GM12878 (cell line): ENCODE measurements around the gene FLNC. TPM values are rescaled to one million over a fixed set of nuclear protein-coding genes. Genes with fewer than 3 reads are reported as not detected.
A peak's percentile ranks its signal among the peaks of the same experiment; 100 is the strongest.

Experiments
- ATAC-seq: fragments of 200-7000 bp; cut with Tn5 transposase; 3 replicates; pipeline ENCODE4 v1.9.1; 2020; ENCODE audit warnings: mild to moderate bottlenecking, moderate library complexity
- BruUV-seq: library from RNA; stranded (reverse); fragments of 400-500 nt; replicated peaks from 2 replicates; lab custom pipeline; 2021; lab: Mats Ljungman, UMichigan
- CTCF ChIA-PET: fragments of 300-600 bp; sonication (Branson Sonifier 250); formaldehyde crosslinking; extraction: SDS; loops from one replicate; lab custom pipeline; 2021; ENCODE audit warnings: inconsistent platforms; lab: Yijun Ruan, JAX
- POLR2A ChIA-PET: fragments of 350-600 bp; formaldehyde crosslinking; extraction: SDS; loops from one replicate; lab custom pipeline; 2021; ENCODE audit warnings: inconsistent platforms; lab: Charles Lee
- RAD21 ChIA-PET: fragments of 300-600 bp; sonication (Branson Sonifier 250); formaldehyde crosslinking; loops from one replicate; lab custom pipeline; 2023; ENCODE audit warnings: antibody characterized with exemption; ENCODE audit not compliant: unreplicated experiment; lab: Charles Lee
- SMC1A ChIA-PET: fragments of 300-600 bp; sonication (Branson Sonifier 250); formaldehyde crosslinking; loops from one replicate; lab custom pipeline; 2023; ENCODE audit not compliant: unreplicated experiment, uncharacterized antibody; lab: Charles Lee
- DNase-seq: peaks from one replicate; pipeline ENCODE4 v3.0.0-alpha.2; 2011; ENCODE audit warnings: low read depth, low spot score
- FAIRE-seq: peaks from 3 replicates; lab custom pipeline; 2011; peaks lifted over from hg19 to GRCh38; lab: Jason Lieb, UNC
- H2AFZ ChIP-seq: 2 replicates; pipeline ENCODE4 v1.6.0; 2011; ENCODE audit warnings: low read depth, low read length, control low read depth; ENCODE audit not compliant: control insufficient read depth
- H3K27ac ChIP-seq: 2 replicates; pipeline ENCODE4 v1.5.1; 2011; ENCODE audit warnings: control low read depth; ENCODE audit not compliant: control insufficient read depth, insufficient read depth
- H3K27me3 ChIP-seq, 2 experiments: replicated peaks in 1 of 2; 2 replicates each; pipeline versions ENCODE4 v1.6.0 to v1.6.1; 2011; ENCODE audit warnings: low read length in 1 of 2; ENCODE audit not compliant: control insufficient read depth in 2 of 2, insufficient read depth in 2 of 2
- H3K36me3 ChIP-seq, 2 experiments: 2 replicates each; pipeline ENCODE4 v1.5.1; 2011; ENCODE audit warnings: low read length in 1 of 2; ENCODE audit not compliant: control insufficient read depth in 2 of 2, insufficient read depth in 2 of 2
- H3K4me1 ChIP-seq: 2 replicates; pipeline ENCODE4 v1.6.1; 2011; ENCODE audit warnings: mild to moderate bottlenecking, low read length, moderate library complexity, mixed read lengths; ENCODE audit not compliant: control insufficient read depth, insufficient read depth
- H3K4me2 ChIP-seq: 2 replicates; pipeline ENCODE4 v1.6.0; 2011; ENCODE audit warnings: control low read depth; ENCODE audit not compliant: control insufficient read depth, insufficient read depth
- H3K4me3 ChIP-seq: fragments of 200-600 bp; sonication (generic); 2 replicates; pipeline ENCODE4 v1.5.1; 2016
- H3K79me2 ChIP-seq: 2 replicates; pipeline ENCODE4 v1.6.0; 2011; ENCODE audit warnings: low read length; ENCODE audit not compliant: control insufficient read depth, insufficient read depth
- H3K9ac ChIP-seq: 2 replicates; pipeline ENCODE4 v1.8.0; 2011; ENCODE audit warnings: low read length, control low read depth, mixed read lengths; ENCODE audit not compliant: control insufficient read depth, insufficient read depth
- H3K9me3 ChIP-seq: replicated peaks from 3 replicates; pipeline ENCODE4 v1.5.1; 2011; ENCODE audit warnings: mild to moderate bottlenecking, low read length; ENCODE audit not compliant: control insufficient read depth, insufficient read depth
- H4K20me1 ChIP-seq: 2 replicates; pipeline ENCODE4 v1.6.0; 2011; ENCODE audit not compliant: control insufficient read depth, insufficient read depth
- CBX5 ChIP-seq: sonication (generic); IDR thresholded peaks from 2 replicates; pipeline ENCODE4 v1.6.1; 2016; ENCODE audit warnings: low read depth, moderate library complexity, mild to moderate bottlenecking, inconsistent platforms
- EED ChIP-seq: sonication (generic); IDR thresholded peaks from 2 replicates; pipeline ENCODE4 v1.6.1; 2016; ENCODE audit warnings: antibody characterized with exemption, low read depth
- FOS ChIP-seq: IDR thresholded peaks from 3 replicates; pipeline ENCODE4 v1.6.1; 2011; ENCODE audit warnings: borderline replicate concordance; ENCODE audit not compliant: insufficient read length; ENCODE audit errors: extremely low read depth
- FOXM1 ChIP-seq: IDR thresholded peaks from 2 replicates; pipeline ENCODE4 v1.6.1; 2012; ENCODE audit warnings: low read depth, mild to moderate bottlenecking, inconsistent platforms, low read length, moderate library complexity
- JUNB ChIP-seq: IDR thresholded peaks from 2 replicates; pipeline ENCODE4 v1.6.1; 2016; ENCODE audit warnings: antibody characterized with exemption, mild to moderate bottlenecking
- KAT2A ChIP-seq: conservative IDR thresholded peaks from 2 replicates; pipeline ENCODE4 v1.6.1; 2011; ENCODE audit warnings: low read depth, low read length; ENCODE audit not compliant: control insufficient read depth
- MEF2B ChIP-seq: fragments of 450-650 bp; IDR thresholded peaks from 2 replicates; pipeline ENCODE4 v1.6.1; 2018; ENCODE audit warnings: mild to moderate bottlenecking, moderate library complexity; ENCODE audit not compliant: partially characterized antibody, poor library complexity, severe bottlenecking
- NFIC ChIP-seq: IDR thresholded peaks from 2 replicates; pipeline ENCODE4 v1.6.1; 2012; ENCODE audit warnings: low read depth, mild to moderate bottlenecking, inconsistent platforms, low read length, moderate library complexity
- RFX5 ChIP-seq: IDR thresholded peaks from 2 replicates; pipeline ENCODE4 v1.6.1; 2011; ENCODE audit warnings: low read depth, low read length, improper control_type of control experiment
- RUNX3 ChIP-seq: IDR thresholded peaks from 2 replicates; pipeline ENCODE4 v1.6.1; 2012; ENCODE audit warnings: low read length, inconsistent platforms
- SPI1 ChIP-seq: IDR thresholded peaks from 2 replicates; pipeline ENCODE4 v1.6.1; 2011; ENCODE audit warnings: low read depth, mild to moderate bottlenecking, low read length, moderate library complexity, borderline replicate concordance; ENCODE audit not compliant: insufficient read depth
- WGBS: methylation state at CpG from one replicate; pipeline ENCODE4 v1.1.6; 2016; ENCODE audit warnings: low lambda C conversion rate; ENCODE audit not compliant: insufficient replicate concordance, insufficient coverage; ENCODE audit errors: missing lambda C conversion rate; 5-methylcytosine and 5-hydroxymethylcytosine counted together
- in situ Hi-C: fragments of 300-500 bp; cut with MboI; formaldehyde crosslinking; loops from 9 replicates; pipeline ENCODE4 v1.14.3; 2018; ENCODE audit warnings: mixed read lengths
- intact Hi-C: fragments of 100-400 bp; cut with micrococcal nuclease; formaldehyde crosslinking; loops from one replicate; pipeline ENCODE4 v1.14.2; 2022; ENCODE audit not compliant: unreplicated experiment
- polyA plus RNA-seq, 11 experiments: library from polyadenylated mRNA; depleted of rRNA in 4 of 11; unstranded in 6 of 11; stranded (reverse) in 5 of 11; fragments of >200 nt; fragmentation: Nextera tagmentation in 4 of 11; fragmentation: Illumina TruSeq in 1 of 11; extraction: Ambion mirVana in 4 of 11; extraction: Trizol in 1 of 11; gene quantifications; 1 replicate in 1 of 11; 2 replicates in 10 of 11; pipeline versions ENCODE4 v1.2.1 to v1.2.3, GENCODE V29; 2011 to 2016; ENCODE audit warnings: inconsistent platforms in 2 of 11, missing spikeins in 2 of 11, low read depth in 1 of 11
- total RNA-seq, 4 experiments: library from RNA; depleted of rRNA in 3 of 4; stranded (reverse); fragments of >200 nt in 3 of 4; fragmentation: Illumina TruSeq in 1 of 4; extraction: Trizol in 1 of 4; gene quantifications; 2 replicates each; pipeline versions ENCODE4 v1.2.1 to v1.2.3, GENCODE V29; 2013 to 2021

FLNC gene
- total and polyA plus RNA-seq, 10 of the 15 experiments (the other 5 are each of a cell fraction or from before 2014, with no cell fraction given): 0.01 to 0.21 (median 0.06) TPM; not detected in 3

DNA sequence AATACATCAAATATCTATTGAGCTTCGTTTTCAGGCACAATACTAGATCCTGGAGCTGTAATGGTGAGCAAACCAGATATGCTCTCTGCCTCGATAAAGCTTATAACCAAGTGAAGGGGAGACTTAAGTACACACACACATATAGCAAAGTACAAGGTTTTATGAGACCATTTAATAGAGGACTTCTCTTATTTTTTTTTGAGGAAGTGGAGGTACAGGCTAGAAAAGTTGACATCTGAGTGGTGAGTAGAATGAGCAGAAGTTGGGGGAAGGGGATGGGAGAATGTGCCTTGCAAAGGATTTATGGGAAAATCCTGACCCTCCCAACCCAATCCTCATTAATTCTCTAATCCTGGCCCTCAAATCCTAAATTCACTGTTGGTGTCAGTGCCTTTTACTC is 30.8 kb upstream of the FLNC start:
- FAIRE-seq: no peak
- H4K20me1 ChIP-seq: no peaks in the 10 kb centered on the region
- ChIA-PET SMC1A (interaction anchor here (1.0 to 1.5 kb wide), 2 partner anchors 10 to 68 kb away, joined by 3 read pairs; no protein-coding TSS in a partner anchor), POLR2A (no interaction called here), CTCF (interaction anchor here (0.7 kb wide), 1 partner anchor 12 kb away, joined by 3 read pairs; no protein-coding TSS in a partner anchor), RAD21 (interaction anchor here (0.7 kb wide), 1 partner anchor 119 kb away, joined by 3 read pairs; no protein-coding TSS in a partner anchor)
- WGBS: 55% methylated on average over 2 of the region's 2 CpGs
- no peak overlapping the region for H2AFZ ChIP-seq
- no peak overlapping the region for H3K27ac ChIP-seq
- no peaks in the 10 kb centered on the region for H3K4me1 ChIP-seq
- no peak for DNase-seq
- H3K27me3 ChIP-seq: no peaks in the 10 kb centered on the region
- H3K36me3 ChIP-seq: no peaks in the 10 kb centered on the region
- ATAC-seq: no peak
- in situ Hi-C loops (no loop called here), intact Hi-C loops (no loop called here)
- no peak overlapping the region for H3K9ac ChIP-seq
- TF ChIP-seq FOXM1 (no peak), SPI1 (0 out of 2 replicates have a peak, but pooled peaks have one; percentile 31), MEF2B (no peak), CBX5 (no peak), RFX5 (no peak), KAT2A (no peak)
- H3K4me2 ChIP-seq: no peak overlapping the region
- H3K9me3 ChIP-seq: no peaks in the 10 kb centered on the region
- BruUV-seq: no TSS peak
- H3K79me2 ChIP-seq: no peaks in the 10 kb centered on the region
- H3K4me3 ChIP-seq: no peak overlapping the region

DNA sequence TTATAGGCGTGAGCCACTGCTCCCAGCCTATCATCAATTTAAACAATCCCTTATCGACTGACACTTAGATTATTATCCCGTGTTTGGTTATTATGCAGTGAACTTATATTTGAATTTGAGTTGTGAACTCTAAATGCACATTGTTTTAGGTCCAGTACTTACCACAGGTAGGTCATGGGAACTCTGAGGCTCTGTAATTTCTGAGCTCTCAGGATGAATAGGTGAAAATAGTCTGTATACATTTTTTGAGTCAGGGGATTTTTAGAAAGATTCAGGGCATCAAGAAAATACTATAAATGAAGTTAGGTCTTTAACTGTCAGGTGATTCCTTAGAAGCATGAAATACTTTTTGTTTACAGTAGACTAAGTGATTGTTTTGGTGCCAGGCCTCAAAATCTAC is 29.6 kb upstream of the FLNC start:
- H4K20me1 ChIP-seq: no peaks in the 10 kb centered on the region
- no peaks in the 10 kb centered on the region for H3K9me3 ChIP-seq
- H3K27ac ChIP-seq: no peak overlapping the region
- H3K36me3 ChIP-seq: no peaks in the 10 kb centered on the region
- no peaks in the 10 kb centered on the region for H3K4me1 ChIP-seq
- BruUV-seq: no TSS peak
- ATAC-seq (peak; percentile 62), DNase-seq (no peak), FAIRE-seq (no peak)
- intact Hi-C loops: no loop called here
- TF ChIP-seq RUNX3: peak; percentile 50; the same call in 1 of the 2 replicates
- peak; percentile 60; the same call in 1 of the 2 replicates for TF ChIP-seq NFIC
- TF ChIP-seq FOS: no peak
- TF ChIP-seq JUNB: peak; percentile 81
- no peak for TF ChIP-seq EED
- CTCF ChIA-PET: no interaction called here
- H3K9ac ChIP-seq: no peak overlapping the region
- SMC1A ChIA-PET: interaction anchor here (0.6 to 1.5 kb wide), 2 partner anchors 9 to 21 kb away, joined by 3 read pairs; no protein-coding TSS in a partner anchor
- no peaks in the 10 kb centered on the region for H3K79me2 ChIP-seq
- H3K4me3 ChIP-seq: no peak overlapping the region
- RAD21 ChIA-PET: interaction anchor here (0.7 kb wide), 1 partner anchor 22 kb away, joined by 3 read pairs; no protein-coding TSS in a partner anchor
- WGBS: 25% methylated on average over 3 of the region's 3 CpGs
- H3K27me3 ChIP-seq: no peaks in the 10 kb centered on the region
- POLR2A ChIA-PET: no interaction called here
- H3K4me2 ChIP-seq: no peak overlapping the region
- no peak overlapping the region for H2AFZ ChIP-seq
- in situ Hi-C loops: no loop called here
